ENCODE data around the gene PLA2G4F.

PLA2G4F gene

DNA sequence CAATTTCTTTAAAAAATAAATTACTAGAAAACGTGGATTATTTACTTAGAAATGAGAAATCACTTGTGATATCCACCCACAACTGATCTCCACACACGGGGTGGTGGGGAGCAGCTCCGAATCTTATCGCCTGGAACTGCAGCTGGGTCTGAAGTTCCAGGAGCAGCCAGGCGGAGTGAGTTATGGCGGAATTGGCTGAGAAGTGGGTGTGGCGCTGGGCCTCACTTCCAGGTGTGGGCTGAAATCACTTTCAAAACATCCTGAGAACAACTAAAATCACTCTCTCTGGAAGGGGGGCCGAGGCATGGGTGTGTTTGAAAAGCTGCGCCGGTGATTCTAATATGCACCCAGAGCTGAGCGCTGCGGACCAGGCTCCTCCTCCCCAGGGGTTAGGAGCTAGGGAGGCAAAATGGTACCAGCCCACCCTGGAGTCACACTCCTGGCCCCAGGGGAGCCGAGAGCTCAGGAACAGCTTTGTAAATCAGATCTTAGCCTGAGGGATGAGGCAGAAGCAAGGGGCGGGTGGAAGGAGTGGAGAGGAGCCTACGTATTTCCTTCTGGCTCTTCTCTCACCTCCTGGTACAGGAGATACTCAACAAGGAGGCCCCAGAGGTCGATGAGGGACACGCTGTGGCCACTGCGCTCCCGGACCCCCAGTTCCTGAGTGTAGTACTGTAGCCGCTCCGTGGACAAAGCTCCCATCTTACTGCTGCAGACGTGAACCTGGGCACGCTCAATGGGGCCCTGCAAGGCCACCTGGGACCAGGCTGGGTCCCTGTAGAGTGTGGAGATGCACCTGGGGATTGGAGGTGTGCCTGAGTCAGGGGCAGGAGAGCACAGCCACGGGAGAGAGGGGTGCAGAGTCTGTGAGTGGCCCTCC is 9.6 kb downstream of the PLA2G4F start:
- DNase-seq = no peak

GRCh38 chr15:42145546-42146455 is 10.6 kb downstream of the PLA2G4F start:
- DNase-seq = no peak

DNA sequence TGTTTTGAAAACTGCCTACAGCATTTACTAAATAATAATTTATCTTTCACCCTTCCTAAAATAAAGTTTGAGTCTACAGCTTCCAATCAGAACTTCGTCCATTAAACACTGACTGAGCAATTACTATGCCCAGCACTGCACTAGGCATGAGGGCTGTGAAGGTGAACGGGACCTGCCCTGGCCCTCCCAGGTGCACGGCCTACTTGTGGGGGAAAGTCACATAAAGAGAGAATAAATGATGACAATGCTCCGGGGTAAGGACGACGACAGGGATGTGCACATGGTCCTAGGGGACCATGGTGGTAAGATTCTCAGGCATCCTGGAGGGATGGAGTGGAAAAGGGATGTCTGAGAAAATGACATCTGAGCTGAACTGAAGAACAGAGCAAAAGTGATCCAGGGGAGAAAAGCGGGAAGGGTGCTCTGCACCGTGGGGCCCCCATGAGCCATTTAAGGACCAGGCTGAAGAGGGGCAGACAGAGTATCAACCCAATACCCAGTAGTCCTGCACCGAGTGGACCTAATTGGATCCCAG is 11.5 kb downstream of the PLA2G4F start:
- no peak for DNase-seq

DNA sequence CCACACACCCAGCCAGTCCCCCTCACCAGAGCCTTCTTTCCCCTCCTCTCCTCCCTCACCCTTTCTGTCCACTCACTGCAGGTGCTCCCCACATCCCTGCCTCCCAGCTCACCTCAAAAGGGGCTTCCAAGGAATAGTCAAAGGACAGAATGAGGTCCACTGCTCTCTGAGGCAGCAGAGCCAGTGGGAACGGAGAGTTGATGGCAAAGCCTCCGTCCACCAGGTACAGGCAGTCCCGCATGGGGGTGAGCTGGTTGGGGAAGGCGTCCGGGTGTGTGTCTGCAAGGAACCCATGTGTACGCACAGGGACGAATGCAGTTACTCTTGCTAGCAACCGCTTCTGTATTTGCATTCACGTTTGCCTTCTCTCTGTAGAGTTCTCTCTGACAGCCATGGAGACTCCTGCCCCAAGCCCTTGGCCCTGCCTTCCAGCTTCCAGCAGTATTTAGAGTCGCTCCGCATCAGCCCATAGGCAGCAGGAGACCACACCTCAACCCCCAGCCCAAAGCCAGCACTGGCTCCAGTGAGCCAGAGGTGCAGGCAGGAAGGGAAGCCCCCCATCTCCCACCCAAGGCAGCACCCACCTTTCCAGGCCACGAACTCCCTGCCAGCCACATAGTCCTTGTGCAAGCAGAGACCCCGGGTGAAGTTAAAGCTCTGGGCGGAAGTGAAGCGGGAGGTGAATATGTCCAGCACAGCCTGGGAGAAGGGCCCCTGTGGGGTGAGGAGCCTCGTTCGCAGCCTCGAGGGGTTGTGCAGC is 12.4 kb downstream of the PLA2G4F start:
- no peak for DNase-seq

GRCh38 chr15:42143356-42143755 is 13.1 kb downstream of the PLA2G4F start:
- no peak for DNase-seq

DNA sequence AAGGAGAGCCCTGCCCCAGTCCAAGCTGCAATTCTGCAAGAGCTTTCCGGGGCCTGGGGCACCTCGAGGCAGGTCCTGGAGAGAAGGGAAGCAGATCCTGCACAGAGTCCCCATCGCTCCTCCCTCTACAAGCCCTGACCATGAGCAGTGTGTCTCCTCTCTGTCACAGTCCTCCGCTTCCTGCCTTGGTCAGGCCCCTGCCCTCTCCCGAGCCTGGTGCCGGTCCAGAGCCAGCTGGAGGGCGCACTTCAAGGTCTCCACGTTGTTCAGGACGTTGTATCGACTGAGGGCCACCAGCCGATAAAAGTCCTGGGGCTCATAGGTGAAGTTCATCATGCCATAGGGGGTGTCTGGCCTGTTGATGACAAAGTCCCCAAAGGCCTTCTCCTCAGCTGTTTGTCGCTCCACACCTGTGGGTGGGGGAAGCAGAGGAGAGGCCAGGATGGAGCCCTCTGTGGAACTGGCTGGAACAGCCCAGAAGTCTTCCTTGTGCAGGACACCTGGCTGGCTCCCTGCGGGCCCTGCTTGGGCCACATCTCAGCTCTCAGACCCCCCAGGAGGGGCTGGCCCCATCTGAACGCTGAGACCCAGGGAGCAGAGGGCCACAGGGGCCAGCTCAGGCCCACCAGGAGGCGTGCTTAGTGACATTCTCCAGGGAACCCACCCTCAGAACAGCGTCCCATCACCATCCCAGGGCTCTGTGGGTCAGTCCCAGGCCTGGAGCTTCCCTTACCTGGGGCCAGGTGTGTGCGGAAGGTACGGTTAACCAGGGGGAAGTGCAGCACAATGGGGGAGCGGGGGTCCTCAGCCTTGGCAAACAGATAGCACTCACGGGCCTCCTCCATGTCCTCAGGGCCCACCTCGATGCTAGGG is 14.4 kb downstream of the PLA2G4F start:
- DNase-seq = no peak

- no peak for DNase-seq
Measured at GRCh38 chr15:42141246-42141645, 15.2 kb downstream of the PLA2G4F start.

- no peak for DNase-seq
Measured at GRCh38 chr15:42140383-42141070, 15.9 kb downstream of the PLA2G4F start.

GRCh38 chr15:42139596-42139995 is 16.8 kb downstream of the PLA2G4F start:
- no peak for DNase-seq

GRCh38 chr15:42138968-42139386 is 17.5 kb downstream of the PLA2G4F start:
- no peak for DNase-seq

DNA sequence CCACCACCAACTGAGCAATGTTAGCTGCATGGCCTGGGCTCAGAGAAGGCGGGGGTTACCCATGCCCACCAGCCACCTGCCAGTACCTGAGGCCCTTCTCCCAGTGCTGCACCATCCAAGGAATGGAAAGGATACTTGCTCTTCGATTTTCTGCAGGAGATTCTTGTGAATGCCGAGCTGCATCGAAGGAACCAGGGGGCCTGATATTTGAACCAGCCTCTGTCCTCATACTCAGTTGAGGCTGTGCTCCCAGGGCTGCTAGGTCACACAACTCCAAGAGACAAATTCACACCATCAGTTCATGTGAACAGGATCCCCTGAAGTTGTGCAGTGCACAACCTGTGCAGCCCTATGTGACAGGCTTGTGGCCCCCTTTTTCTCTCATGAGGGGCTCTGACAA is 18.0 kb downstream of the PLA2G4F start:
- DNase-seq = no peak

GRCh38 chr15:42137461-42138261 is 18.8 kb downstream of the PLA2G4F start:
- peak; percentile 59 for DNase-seq

- no peak for DNase-seq
Measured at GRCh38 chr15:42136513-42136912, 19.9 kb downstream of the PLA2G4F start.

DNA sequence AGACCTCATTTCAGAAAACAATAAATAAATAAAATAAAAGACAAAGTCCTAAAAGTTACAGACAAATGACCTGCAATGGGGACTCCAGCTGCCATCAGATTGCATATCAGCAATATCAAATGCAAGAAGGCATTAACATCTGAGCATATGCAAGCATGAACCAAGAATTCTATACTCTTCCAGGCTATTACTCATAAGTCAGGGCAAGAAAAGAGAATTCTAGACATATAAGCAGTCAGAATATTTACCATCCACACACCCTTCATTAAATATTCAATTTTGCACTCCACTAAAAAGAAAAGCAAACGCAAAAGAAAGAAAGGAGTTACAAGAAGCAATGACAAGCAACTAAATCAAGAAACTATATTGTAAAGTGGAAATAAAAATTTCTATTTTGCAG is 21.1 kb downstream of the PLA2G4F start:
- DNase-seq = no peak

DNA sequence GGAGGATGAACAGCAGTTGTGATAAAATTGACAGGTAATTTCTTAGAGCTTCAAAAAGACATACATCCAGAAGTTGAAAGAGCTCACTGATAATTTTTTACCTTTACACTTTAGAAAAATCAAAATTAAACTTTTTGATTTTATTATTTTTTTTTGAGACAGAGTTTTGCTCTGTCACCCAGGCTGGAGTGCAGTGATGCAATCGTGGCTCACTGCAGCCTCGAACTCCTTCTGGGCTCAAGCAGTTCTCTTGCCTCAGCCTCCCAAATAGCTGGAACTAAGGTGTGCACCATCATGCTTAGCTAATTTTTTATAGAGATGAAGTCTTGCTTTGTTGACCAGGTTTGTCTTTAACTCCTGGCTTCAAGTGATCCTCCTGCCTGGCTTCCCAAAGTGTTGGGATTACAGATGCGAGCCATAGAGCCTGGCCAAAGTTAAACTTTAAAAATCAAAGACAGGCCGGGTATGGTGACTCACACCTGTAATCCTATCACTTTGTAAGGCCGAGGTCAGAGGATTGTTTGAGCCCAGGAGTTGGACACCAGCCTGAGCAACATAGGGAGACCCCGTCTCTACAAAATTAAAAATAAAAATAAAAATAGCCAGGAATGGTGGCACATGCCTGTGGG is 21.7 kb downstream of the PLA2G4F start:
- no peak for DNase-seq

- DNase-seq = no peak
Measured at GRCh38 chr15:42133886-42134502, 22.4 kb downstream of the PLA2G4F start.

DNA sequence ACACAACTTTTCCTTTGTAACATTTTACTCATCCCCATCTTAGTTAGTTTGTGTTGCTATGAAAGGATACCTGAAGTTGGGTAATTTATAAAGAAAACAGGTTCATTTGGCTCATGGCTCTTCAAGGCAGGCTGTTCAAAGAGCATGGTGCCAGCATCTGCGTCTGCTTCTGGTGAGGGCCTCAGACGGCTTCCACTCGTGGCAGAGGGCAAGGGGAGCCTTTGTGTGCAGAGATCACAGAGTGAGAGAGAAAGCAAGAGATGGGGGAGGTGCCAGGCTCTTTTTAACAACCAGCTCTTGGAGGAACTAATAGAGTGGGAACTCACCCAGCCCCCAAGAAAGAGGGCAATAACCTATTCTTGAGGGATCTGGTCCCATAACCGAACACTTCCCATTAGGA is 23.1 kb downstream of the PLA2G4F start:
- no peak for DNase-seq

DNA sequence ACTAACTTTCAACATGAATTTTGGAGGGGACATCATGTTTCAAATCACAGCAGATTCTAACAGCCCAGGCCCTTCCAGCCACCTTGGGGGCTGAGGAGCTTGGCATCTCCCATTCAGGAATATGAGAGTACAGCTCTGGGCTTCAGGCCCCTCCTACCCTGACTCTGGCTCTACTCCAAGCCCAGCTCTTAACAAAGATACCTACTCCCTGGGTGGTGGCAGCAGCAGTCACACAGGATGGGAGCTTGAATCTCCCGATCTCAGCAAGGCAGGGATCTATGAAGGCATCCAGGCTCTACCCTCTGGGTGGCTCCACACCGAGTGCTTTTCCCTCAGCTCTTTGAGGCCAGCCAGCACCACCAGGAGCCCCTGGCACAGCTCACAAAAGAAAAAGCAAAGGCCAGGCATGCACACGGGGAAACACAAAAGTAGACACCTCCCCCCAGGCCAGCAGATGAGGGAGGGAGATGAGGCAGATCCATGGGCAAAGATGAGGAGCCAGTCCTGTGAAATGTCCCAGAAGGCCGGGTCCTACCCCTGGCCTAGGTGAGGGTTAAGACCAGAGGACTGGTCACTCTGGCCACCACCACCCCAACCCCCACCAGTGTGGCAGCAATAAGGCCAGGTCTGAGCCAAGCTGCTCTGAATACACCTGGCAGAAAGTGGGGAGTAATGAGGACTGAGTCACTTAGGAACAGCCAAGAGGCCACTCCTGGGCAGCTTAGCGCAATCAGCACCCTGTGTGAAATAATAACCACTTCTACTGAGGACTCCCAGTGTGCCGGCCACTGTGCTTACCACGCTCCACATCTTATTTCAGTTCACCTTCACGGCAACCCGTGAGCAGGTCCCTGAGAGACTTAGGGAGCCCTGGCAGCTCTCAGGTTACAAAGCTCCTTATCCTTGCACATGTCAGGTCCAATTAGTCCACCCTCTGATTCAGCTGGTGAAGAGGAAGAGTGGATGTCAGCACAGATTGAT is 24.3 kb downstream of the PLA2G4F start:
- peak; percentile 97 for DNase-seq

All from NCI-H524 treated with DMSO at 0.1 percent for 48 hours (cell line).